HG02642 (cell line): ENCODE data around the gene MACROD2.

ENCODE experiments used
- ATAC-seq: cut with Tn5 transposase; IDR thresholded peaks from one replicate; pipeline ENCODE4 v1.9.1; 2021; ENCODE audit warnings: mild to moderate bottlenecking; ENCODE audit not compliant: unreplicated experiment, poor library complexity

Gene MACROD2

DNA sequence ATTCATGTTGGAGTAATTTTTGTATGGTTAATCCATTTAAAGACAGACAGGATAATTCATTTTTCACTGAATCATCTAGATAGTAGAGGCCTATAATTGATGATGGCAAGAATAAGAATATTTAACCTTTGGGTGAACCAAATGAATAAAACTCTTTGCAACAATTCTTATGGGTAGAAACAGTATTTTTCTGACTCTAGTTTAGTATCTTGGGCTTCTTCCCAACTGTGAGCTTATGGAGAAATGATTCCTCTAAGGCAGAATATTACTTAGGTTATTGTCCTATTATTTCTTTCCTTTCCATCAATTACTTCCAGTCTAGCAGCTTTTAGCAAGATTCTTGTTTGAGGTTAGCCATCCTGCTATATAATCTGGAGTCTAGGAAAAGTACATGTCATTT lies 1077.0 kb downstream of the MACROD2 start:
- no peak for ATAC-seq

DNA sequence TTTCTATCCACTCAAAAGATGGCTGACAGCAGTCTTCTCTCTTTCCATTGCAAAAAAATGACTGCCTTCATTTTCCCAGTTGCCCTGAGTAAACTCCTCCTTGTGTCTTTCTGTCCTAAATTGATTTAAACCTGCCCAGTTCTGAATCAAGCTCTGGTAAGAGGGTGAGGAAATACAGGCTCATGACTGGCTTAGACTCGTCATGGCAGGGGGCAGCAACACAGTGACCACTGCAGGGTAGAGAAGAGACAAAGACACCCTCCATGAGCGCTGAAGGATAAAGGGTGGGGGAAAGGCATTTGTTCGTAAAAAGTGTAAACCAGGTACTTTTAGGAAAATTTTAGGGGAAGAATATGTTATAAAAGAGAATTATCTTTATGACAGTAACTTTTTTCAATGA lies 1080.3 kb downstream of the MACROD2 start:
- ATAC-seq, result no peak

DNA sequence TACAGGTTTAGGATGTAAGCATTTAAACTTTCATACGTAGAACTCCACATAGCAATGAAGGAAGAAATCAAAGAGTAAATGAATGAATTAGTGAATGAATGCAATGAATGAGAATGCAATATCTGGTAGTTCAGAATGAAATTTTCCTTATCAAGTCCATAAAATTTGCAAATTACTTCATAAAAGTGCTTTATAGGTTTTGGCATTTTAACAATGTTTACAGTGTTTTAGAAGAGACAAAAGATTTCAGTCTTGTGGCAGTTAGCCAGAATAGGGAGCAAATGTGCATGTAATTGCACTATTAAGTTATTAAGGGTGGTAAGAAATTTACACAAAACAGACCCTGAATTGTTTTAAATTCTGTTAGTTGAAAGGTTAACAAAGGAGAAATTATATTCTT lies 1081.5 kb downstream of the MACROD2 start:
- no peak for ATAC-seq

DNA sequence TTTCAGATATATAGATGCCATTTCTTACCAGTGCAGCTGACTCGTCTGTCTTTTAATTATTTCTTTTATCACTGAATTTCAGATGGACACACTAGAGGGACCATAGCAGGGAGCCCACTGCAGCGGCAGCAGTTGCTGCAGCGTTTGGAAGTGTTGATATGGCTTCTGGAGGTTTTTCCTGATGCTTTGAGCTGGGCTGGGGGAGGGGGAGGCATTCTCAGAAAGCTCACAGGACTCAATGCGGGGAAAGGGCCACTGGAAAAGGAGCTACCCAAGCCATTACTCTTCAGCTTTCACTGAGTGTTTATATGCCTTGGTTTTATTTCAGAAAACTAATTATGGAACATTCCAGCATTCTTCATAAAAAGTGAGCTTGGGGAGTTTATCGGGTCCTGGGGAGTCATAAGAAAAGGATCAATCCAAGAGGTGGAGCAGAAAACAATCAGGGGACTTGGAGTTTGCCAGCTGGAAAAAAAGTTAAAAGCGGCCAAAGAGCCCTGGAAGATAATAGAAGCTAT lies 1082.5 kb downstream of the MACROD2 start:
- no peak for ATAC-seq

DNA sequence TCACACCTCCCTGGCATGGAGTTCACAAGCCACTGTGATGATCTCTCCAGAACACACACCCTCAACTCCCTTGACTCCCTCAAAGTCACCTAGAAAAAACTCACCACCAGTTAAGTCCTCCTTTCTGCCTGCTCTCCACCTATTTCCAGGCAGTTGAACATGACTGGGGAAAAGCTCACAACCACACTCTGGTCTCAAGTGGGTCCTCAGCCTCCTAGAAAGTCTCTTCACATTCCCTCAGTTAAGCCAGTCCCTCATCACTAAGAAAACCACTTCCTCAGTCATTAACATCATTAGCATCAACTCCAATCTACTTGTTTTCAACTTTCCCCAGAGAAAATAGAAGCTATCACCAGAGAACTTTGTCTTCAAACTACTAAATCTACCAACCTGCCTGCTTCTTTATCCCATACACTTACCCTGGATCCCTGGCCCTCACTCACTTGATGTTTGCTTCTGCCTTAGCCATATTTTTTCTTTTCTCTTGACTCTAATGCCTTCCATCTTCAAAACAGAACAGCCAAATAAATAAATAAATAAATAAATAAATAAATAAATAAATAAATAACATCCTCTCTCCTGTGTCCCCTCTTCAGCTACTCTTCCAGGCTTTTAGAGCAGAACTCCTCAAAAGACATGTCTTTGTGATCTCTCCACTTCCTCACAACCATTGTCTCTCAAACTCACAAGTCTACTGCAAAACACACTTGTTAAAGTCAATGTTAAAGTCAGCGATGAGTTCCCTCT lies 1084.5 kb downstream of the MACROD2 start:
- ATAC-seq, result no peak

DNA sequence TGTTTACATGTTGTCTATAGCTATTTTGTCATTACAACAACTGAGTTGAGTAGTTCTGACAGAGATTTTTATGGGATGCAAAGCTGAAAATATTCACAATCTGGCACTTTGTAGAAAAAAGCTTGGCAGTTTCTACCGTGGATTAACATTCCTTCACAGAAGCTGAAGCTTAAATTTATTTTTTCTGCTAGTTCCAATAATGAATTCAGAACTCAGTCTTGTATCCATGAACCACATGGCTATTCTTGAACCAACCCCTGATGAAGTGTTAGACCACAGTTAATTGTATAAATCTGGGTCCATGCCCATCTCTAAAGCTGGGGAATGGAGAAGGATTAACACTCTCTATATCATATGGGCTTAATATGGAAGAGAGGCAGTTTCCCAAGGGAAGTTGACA lies 1085.9 kb downstream of the MACROD2 start:
- no peak for ATAC-seq

DNA sequence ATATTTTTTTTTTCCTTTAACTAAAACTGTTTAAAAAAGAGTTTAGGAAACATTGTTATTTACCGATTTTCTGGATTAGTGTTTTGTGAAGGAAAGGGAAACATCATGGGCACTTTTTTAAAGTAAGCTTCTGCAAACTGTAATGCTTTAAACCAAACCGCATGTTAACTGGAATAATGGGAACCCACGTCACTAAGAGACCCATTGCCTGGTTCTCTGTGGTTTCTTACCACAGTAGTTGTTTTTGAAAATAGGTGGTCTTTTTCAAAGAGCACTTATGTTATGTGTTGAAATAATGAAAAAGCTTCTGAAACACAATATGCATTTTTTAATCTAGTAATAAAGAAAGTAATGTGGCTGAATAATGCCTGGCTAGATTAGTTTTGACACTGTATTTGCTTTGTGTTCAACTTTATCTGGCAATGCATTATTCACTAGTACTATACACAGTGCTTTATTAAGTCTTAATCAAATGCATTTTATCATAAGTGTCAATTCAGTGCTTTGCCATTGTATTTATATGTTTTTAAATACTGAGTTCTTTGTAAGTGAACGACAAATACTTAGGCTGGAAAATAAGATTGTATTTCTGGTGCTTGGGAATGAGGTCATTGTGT lies 1096.2 kb downstream of the MACROD2 start:
- ATAC-seq, result no peak

DNA sequence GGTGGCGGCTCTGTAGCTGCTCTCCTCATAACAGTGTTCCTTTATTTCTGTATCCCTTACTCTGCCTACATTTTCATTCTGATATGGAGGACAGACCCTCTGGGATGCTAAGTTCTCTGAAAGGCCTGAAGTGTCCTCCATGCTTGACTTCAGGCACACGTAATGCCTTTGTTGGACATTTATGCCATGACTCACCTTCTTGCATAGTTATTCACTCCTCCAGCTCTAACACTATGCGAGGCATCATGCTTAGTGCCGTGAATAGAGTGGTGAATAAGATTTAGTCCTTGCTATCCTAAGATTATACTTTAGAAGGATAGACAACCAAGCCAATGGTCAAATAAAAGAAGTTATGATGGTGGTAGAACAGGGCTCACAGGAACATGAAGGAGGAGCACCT lies 1103.0 kb downstream of the MACROD2 start:
- no peak for ATAC-seq

DNA sequence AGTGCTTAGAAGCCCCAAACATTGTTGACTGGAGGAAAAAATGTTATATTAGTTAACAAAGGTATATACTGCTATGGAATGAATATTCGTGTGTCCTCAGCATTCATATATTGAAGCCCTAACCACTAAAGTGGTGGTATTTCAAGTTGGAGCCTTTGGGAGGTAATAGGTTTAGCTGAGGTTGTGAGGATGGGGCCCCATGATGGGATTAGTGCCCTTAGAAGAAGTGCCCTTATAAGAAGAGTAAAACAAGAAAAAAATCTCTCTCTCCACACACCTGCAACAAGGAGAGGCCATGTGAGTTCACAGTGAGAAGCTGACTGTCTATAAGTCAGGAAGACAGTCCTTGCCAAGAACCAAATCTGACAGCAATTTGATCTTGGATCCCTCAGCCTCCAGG lies 1103.8 kb downstream of the MACROD2 start:
- no peak for ATAC-seq

DNA sequence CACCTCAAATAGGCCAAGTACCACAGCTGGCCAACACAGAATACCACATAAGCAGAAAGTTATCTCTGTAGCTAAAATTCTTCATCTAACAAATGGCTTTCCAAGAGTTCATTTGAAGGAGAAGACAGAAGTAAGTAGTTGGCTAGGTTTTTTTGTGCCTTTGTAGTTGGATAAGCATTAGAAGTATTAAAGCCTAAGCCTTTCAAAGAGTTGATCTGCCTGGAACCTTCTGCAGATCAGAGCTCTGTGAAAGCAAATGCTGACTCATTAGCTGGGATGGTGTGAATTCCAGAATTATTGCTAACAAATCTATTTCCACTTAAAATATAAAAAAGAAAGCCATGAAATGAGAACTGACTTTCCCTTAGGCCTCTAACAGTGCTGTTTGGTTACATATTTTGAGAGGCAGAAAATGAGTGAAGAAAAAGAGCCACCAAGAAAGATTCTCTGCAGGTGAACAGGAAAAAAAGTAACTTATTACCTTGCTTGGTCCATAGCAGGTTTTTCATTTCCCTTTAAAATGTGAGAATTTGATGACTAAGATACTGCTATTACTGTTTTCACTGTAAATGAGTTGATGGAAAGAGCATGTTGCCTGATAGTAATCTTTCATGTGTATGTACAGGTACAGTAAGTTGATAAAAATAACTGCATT lies 1105.3 kb downstream of the MACROD2 start:
- no peak for ATAC-seq

DNA sequence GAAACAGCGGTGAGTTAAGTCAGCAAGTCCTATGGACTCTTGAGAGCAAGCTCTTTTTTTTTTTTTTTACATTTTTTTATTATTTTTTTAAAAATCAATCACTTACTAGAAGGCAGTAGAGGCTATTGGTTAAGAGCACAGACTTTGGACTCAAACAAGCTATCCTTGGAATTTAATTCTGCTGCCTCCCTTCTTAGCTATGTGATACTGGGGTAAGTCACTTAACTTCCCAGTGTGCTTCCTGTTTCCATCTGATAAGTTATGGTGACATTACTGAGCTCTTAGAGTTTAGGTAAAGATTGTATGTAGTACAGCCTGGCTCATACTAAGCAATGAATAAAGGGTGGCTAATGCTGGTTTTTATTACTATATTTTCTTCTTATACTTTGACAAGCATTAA lies 1112.6 kb downstream of the MACROD2 start:
- ATAC-seq, result no peak

DNA sequence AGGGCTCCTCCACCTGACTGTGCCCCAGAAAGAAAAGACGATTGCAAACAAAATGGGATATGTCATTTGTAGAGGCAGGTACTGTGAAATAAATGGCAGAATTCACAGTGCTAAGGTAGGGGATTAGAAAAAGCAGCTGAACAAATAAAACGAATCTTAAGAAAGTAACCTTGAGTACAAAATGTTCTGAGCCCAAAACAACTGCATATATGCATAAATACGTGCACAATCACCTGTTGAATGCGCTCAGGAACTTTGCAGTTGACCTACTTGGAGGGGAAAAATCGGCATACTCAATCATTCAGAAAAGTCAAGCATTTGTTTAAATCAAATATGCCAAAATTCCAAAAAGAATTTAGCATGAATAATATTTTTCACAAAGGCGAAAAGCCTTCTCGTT lies 1114.2 kb downstream of the MACROD2 start:
- no peak for ATAC-seq

DNA sequence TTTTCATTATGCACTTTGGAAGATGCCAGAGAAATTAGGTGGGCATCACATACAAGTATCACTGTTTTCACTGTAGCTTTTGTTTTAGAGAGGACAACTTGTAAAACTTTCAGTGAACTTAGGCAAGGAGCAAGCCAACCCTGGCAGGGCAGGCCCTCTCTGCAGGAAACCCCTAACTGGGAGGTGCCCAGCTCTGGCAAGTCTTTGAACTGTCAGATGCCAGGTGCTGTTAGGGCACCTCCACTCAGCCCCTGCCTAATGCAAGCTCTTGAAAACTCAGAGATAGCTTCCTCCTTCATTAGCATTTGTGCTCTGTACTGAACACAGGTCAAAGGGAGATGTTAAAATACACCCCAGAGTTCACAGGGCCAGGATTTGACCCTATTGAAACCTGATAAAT lies 1116.3 kb downstream of the MACROD2 start:
- ATAC-seq, result no peak

DNA sequence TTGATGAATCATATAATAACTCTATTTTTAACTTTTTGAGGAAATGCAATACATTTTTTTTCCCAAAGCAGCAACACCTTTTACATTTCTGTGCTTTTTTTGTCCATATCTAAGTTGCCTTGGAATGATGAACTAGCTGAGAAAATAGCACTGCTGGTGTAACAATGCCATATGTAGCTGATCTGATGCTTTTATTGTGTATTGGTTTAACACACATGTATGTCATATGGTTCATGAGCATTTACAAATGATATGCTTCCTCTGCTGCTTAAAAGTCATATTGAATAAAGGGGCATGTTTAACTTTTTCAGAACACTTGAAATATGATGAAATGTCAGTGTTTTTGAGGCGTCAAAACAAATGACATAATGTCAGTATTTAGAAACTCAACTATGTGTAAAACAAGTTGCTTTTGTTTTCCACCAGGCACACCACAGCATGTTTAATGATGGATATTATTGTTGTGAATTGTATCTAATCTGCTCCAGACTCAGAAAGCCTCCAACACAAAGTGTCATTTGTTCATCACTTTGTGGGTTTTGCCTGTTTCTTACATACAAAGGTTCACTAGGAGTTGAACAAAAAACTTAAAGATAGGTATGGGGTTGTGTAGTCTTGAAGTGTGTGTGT lies 1117.9 kb downstream of the MACROD2 start:
- no peak for ATAC-seq

DNA sequence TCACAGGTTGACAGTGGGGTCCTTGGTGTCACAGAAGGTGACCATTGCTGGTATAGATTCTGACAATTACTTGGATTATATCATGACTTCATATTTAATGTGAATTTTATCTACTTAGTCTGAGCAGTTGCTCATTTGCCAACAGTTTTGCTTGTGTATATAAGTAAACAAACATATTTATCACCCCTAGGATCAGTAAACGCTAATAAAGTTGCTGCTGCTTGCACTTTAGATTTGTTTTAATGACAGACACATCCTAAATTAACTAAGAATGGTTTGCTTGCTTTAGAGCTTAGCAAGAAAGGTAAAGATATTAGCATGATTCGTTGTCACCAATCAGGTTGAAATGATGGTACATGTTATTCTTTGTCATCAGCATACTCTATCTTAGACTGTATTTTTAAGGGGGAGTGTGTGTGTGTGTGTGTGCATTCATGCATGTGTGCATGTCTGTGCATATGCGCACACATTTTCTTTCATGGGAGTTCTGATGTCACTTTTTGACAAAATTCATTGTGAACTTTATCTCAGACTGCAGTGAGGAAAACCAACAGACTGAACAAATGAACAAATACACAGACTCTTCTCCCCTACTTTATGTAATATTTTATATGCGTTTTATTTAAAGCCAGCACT lies 1124.7 kb downstream of the MACROD2 start:
- ATAC-seq, result no peak

DNA sequence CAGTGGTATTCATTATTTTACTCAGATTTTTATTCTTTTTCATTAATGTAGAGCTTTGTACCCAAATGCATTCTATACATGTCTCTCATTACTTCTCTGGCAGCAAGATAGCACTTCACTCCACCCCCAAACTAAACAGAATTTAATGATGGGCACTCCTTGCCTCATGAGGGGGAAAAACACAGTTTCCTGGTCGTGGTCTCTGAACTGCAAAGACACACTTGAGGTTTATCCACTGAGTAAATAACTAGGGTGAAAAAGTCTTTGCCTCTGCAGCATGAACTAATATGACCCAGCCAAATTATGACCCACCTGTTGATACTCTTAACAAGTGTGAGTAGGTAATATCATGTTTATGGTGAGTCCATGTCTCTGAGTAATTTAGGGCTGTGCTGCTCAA lies 1127.3 kb downstream of the MACROD2 start:
- no peak for ATAC-seq

DNA sequence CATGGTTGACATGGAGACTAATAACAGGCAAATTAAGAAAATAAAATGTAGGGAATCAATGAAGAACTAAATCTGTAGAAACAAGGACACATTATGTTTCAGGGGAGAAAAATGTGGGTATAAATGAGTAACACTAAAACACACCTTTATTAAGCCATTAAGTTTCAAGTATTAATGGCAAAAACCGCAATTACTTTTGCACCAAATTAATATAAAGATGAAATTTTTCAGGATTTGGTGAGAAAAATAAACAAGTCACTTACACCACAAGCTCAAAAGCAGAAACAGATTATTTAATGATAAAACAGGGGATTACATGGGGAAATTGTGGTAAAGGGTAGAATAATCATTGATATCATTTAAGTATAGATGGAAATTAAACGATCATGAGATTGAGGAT lies 1135.9 kb downstream of the MACROD2 start:
- ATAC-seq, result no peak

DNA sequence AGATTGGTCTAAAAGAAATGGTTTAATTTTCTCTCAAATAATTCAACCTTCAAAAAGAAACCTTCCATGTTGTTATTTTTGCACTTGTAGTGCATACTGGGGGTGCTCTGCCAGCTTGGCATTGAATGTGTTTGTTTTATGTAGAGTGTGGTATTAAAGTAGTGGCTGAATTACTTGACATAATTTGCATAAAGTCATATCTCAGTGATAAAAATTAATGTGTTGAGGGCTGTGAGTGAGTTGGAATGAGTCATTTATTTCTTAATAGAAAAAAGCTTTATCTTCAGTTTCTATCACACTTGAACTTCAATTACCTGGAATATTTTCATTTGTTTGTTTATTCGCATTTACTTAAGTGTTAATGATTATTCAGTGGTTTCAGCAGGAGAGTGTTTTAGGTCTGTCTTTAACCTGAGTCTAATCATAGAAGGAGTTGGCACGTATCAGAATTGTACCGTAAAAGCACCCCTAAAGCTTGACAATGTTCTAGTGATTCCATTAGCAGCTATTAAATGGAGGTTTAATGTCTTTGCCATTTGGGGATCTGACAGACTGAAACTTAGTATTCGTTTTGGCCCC lies 1143.3 kb downstream of the MACROD2 start:
- no peak for ATAC-seq

DNA sequence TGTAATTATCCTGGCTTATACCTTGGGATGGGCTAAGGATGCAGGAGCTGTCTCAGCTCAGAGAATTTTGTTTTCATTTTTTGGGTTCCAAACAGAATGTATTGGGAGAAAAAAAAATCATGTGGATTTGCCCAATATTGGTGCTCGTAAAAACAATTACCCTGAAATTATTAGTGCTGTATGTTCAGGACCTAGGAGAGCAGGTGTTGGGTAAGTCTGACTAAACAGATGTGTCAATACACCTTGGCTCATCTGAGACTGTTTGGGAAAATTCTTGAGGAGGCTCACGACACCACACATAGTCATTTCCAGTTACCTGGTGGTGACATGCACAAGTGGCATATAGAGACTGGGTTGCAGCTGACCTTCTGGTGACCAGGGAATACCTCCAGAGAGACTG lies 1144.2 kb downstream of the MACROD2 start:
- ATAC-seq, result no peak

DNA sequence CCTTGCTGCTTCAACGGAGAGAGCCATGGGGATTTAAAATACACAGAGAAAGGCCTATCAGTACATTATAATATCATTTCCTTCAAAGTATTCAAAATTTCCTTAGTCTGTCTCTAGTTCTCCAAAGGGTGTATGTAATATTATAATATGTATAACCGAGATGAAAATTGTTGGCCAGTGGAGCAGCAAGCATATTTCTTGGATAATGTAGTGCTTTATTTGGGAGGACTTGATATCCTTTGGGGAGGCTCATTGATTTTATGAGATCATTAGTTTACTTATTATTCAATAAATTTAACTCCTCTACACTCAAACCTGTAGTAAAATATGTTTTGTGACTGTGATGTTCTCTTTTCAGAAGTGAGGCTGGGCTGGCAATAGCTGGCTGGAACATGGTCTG lies 1145.0 kb downstream of the MACROD2 start:
- ATAC-seq, result no peak
